Endodermal cell (in vitro differentiated cells): ENCODE results near the gene IFI27. TPM values are rescaled to one million over a fixed set of nuclear protein-coding genes. Genes with fewer than 3 reads are reported as not detected.
A peak's percentile ranks its signal among the peaks of the same experiment; 100 is the strongest.

Experiments
- DNase-seq: peaks from one replicate; pipeline ENCODE4 v3.0.0-alpha.2; 2017
- H3K27ac ChIP-seq: 2 replicates; pipeline ENCODE4 v1.5.1; 2013; ENCODE audit warnings: mild to moderate bottlenecking, low read depth, low read length, moderate library complexity
- H3K27me3 ChIP-seq: 2 replicates; pipeline ENCODE4 v1.6.1; 2013; ENCODE audit warnings: mild to moderate bottlenecking, low read length, moderate library complexity; ENCODE audit not compliant: insufficient read depth, control insufficient read depth, poor library complexity, severe bottlenecking
- H3K36me3 ChIP-seq: 2 replicates; pipeline ENCODE4 v1.7.0; 2013; ENCODE audit warnings: mild to moderate bottlenecking, low read length, moderate library complexity; ENCODE audit not compliant: control insufficient read depth, insufficient read depth
- H3K4me1 ChIP-seq: one replicate; pipeline ENCODE4 v1.7.0; 2013; ENCODE audit warnings: low read length; ENCODE audit not compliant: control insufficient read depth, insufficient read depth
- H3K4me3 ChIP-seq: 2 replicates; pipeline ENCODE4 v1.5.1; 2013; ENCODE audit warnings: mild to moderate bottlenecking, low read length, moderate library complexity
- H3K9ac ChIP-seq: 2 replicates; pipeline ENCODE4 v1.6.1; 2013; ENCODE audit warnings: mild to moderate bottlenecking, low read length, moderate library complexity; ENCODE audit not compliant: poor library complexity, severe bottlenecking; ENCODE audit errors: extremely low read depth
- H3K9me3 ChIP-seq: 2 replicates; pipeline ENCODE4 v1.6.1; 2013; ENCODE audit warnings: mild to moderate bottlenecking, low read length, moderate library complexity; ENCODE audit not compliant: control insufficient read depth
- H3K27ac Mint-ChIP-seq: 2 replicates; pipeline ENCODE4 v1.8.0; 2020; ENCODE audit warnings: mixed read lengths
- H3K27me3 Mint-ChIP-seq: 2 replicates; pipeline ENCODE4 v1.8.0; 2021; ENCODE audit warnings: mild to moderate bottlenecking, mixed read lengths; ENCODE audit not compliant: insufficient read depth
- H3K36me3 Mint-ChIP-seq: 2 replicates; pipeline ENCODE4 v1.8.0; 2020; ENCODE audit warnings: low read depth, mixed read lengths
- H3K4me1 Mint-ChIP-seq: 2 replicates; pipeline ENCODE4 v1.8.0; 2020; ENCODE audit warnings: mixed read lengths
- H3K4me3 Mint-ChIP-seq: 2 replicates; pipeline ENCODE4 v1.8.0; 2020; ENCODE audit warnings: mild to moderate bottlenecking, moderate library complexity, mixed read lengths
- H3K9me3 Mint-ChIP-seq: 2 replicates; pipeline ENCODE4 v1.8.0; 2020; ENCODE audit warnings: mild to moderate bottlenecking, mixed read lengths
- WGBS, 2 experiments: methylation state at CpG; one replicate each; pipeline versions ENCODE4 v1.1.5 to v1.1.7; 2013; ENCODE audit warnings: missing lambda C conversion rate in 2 of 2, mixed read lengths in 1 of 2; ENCODE audit not compliant: insufficient coverage in 1 of 2, insufficient read length in 1 of 2; 5-methylcytosine and 5-hydroxymethylcytosine counted together
- total RNA-seq, 2 donors: library from RNA; stranded (reverse); fragmentation: NEBNext Ultra II Directional in 1 of 2; extraction: Animal tissue kit (Norgen Biotek cat#: 25700) in 1 of 2; gene quantifications; 2 replicates in 1 of 2; 3 replicates in 1 of 2; pipeline ENCODE4 v1.2.1, GENCODE V29; 2021
- TF ChIP-seq, protein P1 (sequence below): fragments of 200-600 bp; sonication (generic); conservative IDR thresholded peaks from 2 replicates; pipeline ENCODE4 v1.5.0; 2021; ENCODE audit warnings: antibody characterized with exemption, mild to moderate bottlenecking

The IFI27 gene
- total RNA-seq, 2 donors from 2014 or later, result 1.9 to 9.0 TPM

DNA sequence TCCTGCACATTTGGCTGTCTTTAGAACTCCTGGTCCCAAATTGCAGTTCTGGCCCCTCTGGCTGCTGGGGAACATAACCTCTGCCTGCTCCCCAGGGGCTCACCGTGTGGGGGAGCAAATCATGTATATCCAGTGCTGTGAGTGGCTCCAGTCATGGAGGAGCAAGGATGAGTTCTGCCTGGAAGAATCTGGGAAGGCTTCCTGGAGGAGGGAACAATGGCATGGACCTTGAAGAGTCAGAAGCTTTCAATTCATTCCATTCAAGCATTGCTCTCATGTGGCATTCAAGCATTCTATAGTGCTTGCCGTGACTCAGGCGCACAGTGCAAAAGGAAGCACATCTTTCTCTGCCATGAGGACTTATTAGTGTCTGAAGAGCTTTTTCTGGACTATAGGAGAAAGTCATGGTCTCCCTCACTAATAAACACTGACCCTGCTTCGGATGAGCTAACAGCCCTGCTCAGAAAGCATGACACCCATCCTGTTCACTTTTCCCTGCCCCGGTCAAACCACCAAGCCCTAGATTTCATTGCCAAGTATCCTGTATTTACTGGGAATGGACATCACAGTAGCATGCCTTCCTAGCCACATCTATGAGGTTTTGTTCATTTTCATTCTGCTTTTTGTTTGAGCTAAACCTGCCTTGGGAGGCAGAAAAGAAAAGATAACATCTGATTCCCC is 3.5 kb downstream of the IFI27 start:
- Histone ChIP-seq H3K9ac (no peak overlapping the region), H3K4me1 (no peaks in the 10 kb centered on the region), H3K27ac (no peak overlapping the region), H3K36me3 (no peaks in the 10 kb centered on the region), H3K9me3 (no peaks in the 10 kb centered on the region), H3K27me3 (no peaks in the 10 kb centered on the region), H3K4me3 (no peak overlapping the region)
- Mint-ChIP-seq H3K4me3 (no peak overlapping the region), H3K9me3 (no peaks in the 10 kb centered on the region), H3K27ac (no peak overlapping the region), H3K4me1 (no peaks in the 10 kb centered on the region), H3K36me3 (no peaks in the 10 kb centered on the region), H3K27me3 (peaks cover 5% of the 10 kb centered on the region)
- DNase-seq, result peak; percentile 19
- WGBS, 2 experiments, result 94 to 95% methylated on average over 3 to 5 of the region's 5 CpGs
- TF ChIP-seq, protein P1, sequence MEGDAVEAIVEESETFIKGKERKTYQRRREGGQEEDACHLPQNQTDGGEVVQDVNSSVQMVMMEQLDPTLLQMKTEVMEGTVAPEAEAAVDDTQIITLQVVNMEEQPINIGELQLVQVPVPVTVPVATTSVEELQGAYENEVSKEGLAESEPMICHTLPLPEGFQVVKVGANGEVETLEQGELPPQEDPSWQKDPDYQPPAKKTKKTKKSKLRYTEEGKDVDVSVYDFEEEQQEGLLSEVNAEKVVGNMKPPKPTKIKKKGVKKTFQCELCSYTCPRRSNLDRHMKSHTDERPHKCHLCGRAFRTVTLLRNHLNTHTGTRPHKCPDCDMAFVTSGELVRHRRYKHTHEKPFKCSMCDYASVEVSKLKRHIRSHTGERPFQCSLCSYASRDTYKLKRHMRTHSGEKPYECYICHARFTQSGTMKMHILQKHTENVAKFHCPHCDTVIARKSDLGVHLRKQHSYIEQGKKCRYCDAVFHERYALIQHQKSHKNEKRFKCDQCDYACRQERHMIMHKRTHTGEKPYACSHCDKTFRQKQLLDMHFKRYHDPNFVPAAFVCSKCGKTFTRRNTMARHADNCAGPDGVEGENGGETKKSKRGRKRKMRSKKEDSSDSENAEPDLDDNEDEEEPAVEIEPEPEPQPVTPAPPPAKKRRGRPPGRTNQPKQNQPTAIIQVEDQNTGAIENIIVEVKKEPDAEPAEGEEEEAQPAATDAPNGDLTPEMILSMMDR, result no peak

DNA sequence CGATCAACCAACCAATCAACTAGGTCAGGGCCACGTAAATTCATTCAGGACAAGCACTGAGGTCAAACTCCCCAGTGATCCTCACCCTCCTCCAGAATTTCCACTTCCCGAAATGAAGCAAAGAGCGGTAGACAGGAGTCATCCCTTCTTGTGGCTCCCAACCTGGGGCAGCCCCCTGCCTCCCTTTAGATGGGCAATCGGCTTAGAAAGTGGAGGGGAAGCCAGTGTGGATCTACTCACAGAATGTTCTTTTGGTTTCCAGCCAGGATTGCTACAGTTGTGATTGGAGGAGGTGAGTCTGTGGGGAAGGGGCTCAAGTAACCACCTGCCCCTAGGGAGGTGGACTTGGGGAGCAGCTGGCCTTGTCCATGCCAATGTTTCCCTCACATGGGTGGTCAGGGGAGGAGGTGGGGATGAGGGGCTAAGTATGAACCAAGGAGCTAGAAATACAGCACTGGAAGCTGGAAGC is 4.1 kb downstream of the IFI27 start:
- no peaks in the 10 kb centered on the region for H3K36me3 Mint-ChIP-seq
- peaks cover 8% of the 10 kb centered on the region for H3K27me3 Mint-ChIP-seq
- Histone ChIP-seq H3K27ac (no peak overlapping the region), H3K4me1 (no peaks in the 10 kb centered on the region), H3K4me3 (no peak overlapping the region), H3K36me3 (no peaks in the 10 kb centered on the region), H3K9ac (no peak overlapping the region), H3K27me3 (no peaks in the 10 kb centered on the region), H3K9me3 (no peaks in the 10 kb centered on the region)
- 89 to 90% methylated on average over 2 to 5 of the region's 5 CpGs for WGBS, 2 experiments
- H3K9me3 Mint-ChIP-seq, result no peaks in the 10 kb centered on the region
- H3K27ac Mint-ChIP-seq, result no peak overlapping the region
- no peaks in the 10 kb centered on the region for H3K4me1 Mint-ChIP-seq
- TF ChIP-seq, protein P1, result no peak
- peak; percentile 13 for DNase-seq
- no peak overlapping the region for H3K4me3 Mint-ChIP-seq

DNA sequence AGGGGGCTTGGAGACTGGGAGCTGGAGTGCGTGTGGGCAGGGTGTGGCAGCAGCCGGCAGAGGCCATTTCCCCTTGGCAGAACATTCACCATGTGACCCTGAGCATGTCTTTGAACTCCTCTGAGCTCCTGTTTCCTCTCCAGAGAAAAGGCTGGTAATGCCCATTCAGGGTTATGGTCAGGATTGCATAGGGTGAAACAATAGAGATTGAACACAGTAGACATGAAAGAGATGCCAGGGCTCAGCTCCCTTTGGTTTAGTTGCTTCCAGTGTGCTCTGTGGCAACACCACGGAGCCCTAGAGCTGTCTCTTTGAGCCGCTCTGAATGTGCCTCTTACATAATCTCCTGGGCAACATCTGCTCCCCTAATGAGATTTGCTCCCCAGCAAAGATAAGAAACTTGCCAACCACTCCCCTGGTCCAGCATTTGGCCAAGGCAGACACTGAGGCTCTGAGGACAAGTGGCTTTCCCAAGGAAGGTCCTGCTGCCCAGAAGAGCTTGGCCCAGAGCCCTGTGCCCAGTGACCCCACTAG is 4.6 kb downstream of the IFI27 start:
- no peaks in the 10 kb centered on the region for H3K4me1 ChIP-seq
- TF ChIP-seq, protein P1, result no peak
- no peak overlapping the region for H3K27ac ChIP-seq
- peak; percentile 13 for DNase-seq
- H3K36me3 ChIP-seq, result no peaks in the 10 kb centered on the region
- no peak overlapping the region for H3K4me3 ChIP-seq
- H3K4me1 Mint-ChIP-seq, result no peaks in the 10 kb centered on the region
- no peak overlapping the region for H3K4me3 Mint-ChIP-seq
- H3K9ac ChIP-seq, result no peak overlapping the region
- H3K27me3 Mint-ChIP-seq, result peaks cover 8% of the 10 kb centered on the region
- no peaks in the 10 kb centered on the region for H3K9me3 ChIP-seq
- WGBS, 2 experiments, result 88 to 90% methylated on average over 3 to 4 of the region's 4 CpGs
- H3K27me3 ChIP-seq, result no peaks in the 10 kb centered on the region
- no peak overlapping the region for H3K27ac Mint-ChIP-seq
- H3K9me3 Mint-ChIP-seq, result no peaks in the 10 kb centered on the region
- H3K36me3 Mint-ChIP-seq, result no peaks in the 10 kb centered on the region
